Measurements from ENCODE around the gene GALNT10.

GALNT10 gene

GRCh38 chr5:154236536-154237375 is 46.2 kb downstream of the GALNT10 start:
- DNase-seq, result no peak

DNA sequence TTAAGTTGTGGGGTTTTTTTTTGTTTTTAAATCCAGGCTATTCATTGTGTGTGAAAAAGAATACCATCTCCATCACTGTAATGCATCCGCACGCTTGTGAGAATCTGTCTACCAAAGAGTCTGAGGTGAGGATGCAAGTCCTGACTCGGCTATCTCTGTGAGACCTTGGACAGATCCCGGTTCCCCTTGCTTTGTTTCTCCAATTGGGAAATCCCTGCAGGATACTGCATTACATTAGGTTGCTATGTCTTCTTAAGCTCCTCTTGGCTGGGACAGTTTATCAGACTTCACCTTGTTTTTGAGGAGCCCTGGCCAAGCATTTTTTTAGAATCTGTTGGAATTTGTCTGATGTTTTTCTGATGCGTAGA is 46.8 kb downstream of the GALNT10 start:
- DNase-seq, result no peak

DNA sequence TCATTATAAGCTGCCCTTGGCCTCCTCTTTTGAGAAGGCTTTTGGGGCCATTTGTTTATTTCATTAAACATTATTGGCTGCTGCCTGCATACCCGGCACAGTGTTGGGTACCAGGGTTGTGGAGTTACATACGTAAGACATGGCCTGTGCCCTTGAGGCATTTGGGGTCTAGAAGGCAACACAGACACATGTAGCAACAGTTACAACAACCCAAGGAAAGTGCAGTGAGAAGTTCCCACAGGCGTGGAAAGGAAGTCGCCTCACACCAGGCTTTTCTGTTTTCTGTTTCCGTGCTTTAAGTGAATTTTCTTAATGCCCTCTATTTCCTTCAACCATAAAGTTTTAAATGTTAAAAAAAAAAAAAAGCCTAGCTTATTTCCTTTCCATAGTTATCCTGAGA is 47.4 kb downstream of the GALNT10 start:
- no peak for DNase-seq

DNA sequence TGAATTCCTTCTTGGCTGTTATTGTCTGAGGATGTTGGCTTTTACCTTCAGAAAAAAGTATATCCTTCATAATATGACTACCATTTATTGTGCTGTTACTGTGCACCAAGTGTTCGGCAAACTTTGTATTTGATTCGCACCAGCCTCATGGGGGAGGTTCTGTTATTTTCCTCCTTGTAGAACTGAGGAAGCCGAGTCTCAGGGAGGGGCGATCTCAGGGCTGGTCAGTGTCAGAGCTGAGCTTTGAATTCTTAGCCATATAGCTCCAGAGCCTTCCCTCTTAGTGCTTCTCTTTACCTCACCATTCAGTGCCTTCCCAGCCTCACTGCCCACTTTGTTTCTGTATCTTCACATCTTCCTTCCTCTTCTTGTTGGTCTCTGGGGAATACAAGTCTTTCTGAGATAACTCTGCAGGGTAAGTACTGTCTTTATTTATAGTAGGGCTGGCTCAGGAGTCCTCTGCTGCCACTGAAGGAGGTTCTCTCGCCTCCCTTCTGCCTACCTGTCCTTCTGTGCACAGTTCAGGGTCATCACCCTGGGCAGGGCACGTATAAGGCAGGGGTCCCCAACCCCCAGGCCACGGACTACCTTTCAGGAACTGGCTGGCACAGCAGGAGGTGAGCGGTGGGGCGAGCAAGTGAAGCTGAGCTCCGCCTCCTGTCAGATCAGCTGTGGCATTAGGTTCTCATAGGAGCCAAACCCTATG is 48.4 kb downstream of the GALNT10 start:
- no peak for DNase-seq

DNA sequence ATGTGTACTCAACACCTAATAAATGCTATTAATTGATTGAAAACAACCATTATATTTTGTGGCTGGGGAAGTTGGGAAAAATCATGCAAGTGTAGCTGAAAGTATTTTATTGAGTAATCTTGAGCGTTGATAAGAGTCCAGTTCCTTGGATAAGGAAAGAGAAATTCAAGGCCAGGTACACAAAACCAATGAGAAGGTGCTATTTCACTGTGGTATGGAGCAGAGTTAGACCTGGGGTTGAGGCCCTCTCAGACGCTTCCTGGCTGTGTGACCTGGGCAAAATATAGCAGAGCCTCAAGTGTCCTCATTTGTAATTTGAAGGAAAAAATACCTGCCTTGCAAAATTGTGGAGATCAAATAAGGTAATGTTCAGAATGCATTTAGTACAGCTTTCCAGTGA is 50.1 kb downstream of the GALNT10 start:
- no peak for DNase-seq

GRCh38 chr5:154241021-154241420 is 50.5 kb downstream of the GALNT10 start:
- DNase-seq, result no peak

GRCh38 chr5:154242442-154242841 is 51.9 kb downstream of the GALNT10 start:
- no peak for DNase-seq

DNA sequence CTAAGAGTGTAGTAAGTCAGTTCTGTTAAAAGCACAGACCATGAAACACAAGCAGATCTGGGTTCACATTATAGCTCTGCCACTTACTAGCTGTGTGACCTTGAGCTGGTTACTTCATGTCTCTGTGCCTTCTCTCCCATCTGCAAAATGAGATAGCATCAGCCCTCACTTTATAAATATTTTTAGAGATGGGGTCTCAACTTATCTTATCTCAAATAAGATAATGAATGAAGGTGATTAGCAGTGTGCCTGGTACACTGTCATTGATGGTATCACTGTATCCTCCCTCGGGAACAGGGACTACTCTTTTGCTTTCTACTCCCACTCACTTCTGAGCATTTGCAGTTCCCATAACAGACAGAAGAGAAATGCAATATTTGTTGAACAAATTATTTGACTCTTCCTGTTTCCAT is 52.4 kb downstream of the GALNT10 start:
- no peak for DNase-seq

GRCh38 chr5:154243736-154244135 is 53.2 kb downstream of the GALNT10 start:
- peak; percentile 69 for DNase-seq

DNA sequence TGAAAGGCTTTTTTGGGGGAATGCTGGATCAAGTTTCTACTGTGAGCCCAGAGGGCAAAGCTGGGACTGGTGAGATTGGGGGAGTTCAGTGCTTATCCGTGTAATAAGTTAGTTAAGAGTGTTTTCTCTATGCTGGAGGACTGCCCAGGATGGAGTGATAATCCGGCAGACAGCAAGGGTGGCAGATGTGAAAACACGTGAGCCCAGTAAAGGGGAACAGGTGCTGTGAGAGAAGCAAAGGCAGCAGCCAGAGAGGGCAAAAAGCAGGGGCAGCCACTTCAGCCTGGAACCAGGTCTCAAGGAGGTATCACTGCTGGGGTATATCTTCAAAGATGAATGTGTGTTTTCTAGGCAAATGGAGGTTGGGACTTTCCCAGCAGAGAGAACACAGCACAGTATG is 53.9 kb downstream of the GALNT10 start:
- no peak for DNase-seq

GRCh38 chr5:154248691-154249090 is 58.2 kb downstream of the GALNT10 start:
- DNase-seq, result no peak

DNA sequence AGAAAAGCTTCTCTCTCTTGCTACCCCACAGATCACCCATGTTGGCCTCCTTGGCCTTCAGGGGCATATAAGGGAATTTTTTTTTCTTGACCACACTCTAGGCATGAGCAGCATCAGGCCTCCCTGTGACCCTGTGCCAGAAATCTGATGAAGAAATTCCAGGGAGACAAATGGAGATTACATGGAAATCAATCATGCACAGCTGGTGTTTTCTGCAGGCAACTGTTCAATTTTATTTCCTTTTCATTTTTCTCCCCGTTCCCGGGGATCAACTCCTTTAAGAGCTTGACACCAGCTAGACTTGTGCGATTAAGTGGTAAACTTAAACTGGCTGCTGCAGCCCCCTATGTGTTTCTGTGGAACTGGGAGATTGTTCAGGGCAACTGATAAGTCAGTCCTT is 59.3 kb downstream of the GALNT10 start:
- peak; percentile 18 for DNase-seq

DNA sequence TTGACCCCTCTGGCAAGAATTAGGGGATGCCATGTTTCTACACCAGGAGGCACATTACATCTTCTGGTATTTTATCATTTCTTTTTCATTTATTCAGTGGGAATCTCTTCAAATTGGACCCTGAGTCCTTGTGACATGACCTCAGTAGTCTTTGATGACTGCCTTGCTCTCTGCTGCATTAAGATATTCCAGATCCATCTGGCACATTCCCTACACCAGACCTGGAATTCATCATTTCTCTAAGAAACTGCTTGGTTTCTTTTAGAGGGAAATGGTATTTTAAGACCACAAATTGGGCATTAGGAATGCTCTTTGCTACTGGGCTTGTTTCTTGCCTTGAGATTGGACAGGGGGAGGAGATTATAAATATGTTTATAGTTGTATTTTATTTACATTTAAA is 61.0 kb downstream of the GALNT10 start:
- DNase-seq, result no peak

GRCh38 chr5:154253807-154254206 is 63.3 kb downstream of the GALNT10 start:
- no peak for DNase-seq

- DNase-seq, result no peak
These were observed 64.4 kb downstream of the GALNT10 start for GRCh38 chr5:154254896-154255295.

GRCh38 chr5:154257046-154257445 is 66.5 kb downstream of the GALNT10 start:
- DNase-seq, result no peak

DNA sequence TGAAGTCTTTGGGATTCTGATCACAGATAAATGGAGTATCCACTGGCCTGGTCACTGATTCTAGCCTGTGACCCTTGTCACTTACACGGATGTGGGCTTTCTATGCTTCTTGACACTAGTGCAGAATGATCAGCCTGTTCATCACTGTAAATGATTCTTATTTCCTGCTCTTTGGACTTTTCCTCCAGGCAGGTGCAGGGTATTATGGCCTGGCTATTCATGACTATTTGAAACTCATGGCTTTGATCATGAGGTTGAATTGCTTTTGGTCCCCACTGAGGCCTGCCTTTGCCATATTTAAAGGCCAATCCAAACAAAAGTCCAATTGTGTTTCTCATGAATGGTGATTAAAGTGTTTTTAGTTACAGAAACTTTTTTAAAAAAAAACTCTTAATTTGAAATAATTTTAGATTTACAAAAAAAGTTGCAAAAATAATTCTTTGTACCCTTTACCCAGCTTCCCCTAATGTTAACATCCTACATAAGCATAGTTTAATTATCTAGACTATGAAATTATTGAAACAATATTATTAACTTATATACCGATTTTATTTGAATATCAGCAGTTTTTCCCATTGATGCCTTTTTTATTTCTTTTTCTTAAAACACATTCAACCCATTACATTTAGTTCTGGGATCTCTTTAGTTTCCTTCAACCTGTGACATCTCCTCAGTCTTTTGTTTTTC is 68.1 kb downstream of the GALNT10 start:
- no peak for DNase-seq

DNA sequence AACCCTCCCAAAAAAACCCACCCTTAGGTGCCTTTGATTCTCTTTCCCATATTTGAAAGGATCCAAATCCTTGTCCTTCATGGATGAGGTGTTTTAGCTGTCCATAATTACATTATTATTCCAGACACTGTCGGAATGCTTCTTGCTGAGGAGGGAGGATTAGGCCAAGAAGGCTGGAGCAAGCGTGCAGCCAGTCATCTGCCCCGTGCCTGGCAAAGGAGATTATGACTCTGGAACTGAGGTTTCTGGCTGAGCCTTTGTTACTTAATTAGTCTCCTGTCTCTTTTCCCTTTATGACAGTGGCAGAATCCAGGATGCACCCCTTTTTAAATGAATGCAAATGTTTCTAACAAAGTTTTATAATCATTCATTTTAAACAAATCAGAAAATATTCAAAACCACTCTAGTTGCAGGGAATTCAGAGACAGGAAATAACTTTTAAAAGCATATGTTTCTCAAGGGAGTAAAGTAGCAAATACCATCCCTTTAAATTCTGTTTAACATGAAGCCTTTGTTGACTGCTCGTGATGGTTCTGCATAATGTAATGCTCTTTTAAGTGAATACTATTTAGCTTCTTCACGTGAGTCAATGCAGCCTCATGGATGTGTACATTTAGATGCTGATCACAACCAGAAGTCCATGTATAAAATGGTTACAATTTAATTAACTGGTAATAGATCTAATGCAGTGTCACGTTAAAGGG is 69.8 kb downstream of the GALNT10 start:
- DNase-seq, result peak; percentile 60

DNA sequence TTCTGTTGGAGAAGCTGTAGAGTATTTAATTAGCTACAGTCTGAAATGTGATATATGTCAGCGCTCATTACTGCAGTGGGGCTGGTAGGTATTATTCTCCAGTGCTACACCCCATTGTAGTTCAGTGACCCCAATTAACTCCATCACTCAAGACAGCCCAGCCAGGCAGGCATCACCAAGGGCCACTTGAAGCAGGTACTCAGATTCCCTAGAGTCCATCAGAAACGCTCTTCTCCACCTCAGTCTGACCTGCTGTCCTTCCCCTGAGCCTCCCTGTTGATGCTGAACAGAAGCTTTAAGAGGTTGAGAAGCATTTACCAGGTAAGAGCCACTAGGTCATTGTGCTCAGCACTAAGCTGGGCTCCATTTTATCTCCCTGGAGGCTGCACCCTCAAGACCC is 71.8 kb downstream of the GALNT10 start:
- no peak for DNase-seq

DNA sequence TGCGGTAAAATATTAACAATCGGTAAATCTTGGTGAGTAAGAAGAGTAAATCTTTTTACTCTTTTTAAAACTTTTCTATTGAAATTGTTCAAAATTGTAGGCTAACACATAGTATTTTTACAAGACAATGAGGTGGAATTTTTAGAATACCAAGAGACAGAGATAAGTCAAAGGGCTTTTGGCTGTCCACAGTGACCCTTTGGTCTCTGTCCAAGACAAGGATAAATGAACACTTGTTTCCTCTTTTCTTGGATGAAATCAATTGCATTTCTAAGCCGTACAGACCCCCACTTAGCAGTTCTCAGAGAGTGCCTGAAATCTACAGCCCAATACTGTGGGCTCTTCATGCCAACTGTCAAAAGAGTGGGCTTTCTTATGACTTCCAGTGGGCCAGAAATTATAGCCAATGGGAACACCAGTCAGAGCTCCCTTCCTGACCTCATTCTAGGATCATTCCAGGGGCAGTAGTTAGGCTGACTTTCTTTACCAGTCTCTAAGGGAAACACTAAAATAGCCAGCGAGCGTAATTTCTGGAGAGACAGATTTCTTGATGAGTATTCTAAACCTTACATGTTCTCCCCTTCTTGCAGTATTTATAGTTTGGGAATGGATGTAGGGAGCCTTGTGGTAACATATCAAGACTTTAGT is 74.1 kb downstream of the GALNT10 start:
- DNase-seq, result no peak

GRCh38 chr5:154265197-154265773 is 74.8 kb downstream of the GALNT10 start:
- DNase-seq, result no peak

- no peak for DNase-seq
These were observed 77.0 kb downstream of the GALNT10 start for GRCh38 chr5:154267516-154267915.
